Rectal smooth muscle tissue (tissue), 1 donor: ENCODE measurements around the gene IL1R1.

Experiments
- H3K27ac ChIP-seq: one replicate; pipeline ENCODE4 v1.7.0; 2013; ENCODE audit warnings: low read depth, low read length, inconsistent platforms
- H3K27me3 ChIP-seq: one replicate; pipeline ENCODE4 v1.7.0; 2013; ENCODE audit warnings: low read length; ENCODE audit not compliant: control insufficient read depth, insufficient read depth
- H3K36me3 ChIP-seq: one replicate; pipeline ENCODE4 v1.7.0; 2013; ENCODE audit warnings: low read length; ENCODE audit not compliant: control insufficient read depth, insufficient read depth
- H3K4me1 ChIP-seq: one replicate; pipeline ENCODE4 v1.7.0; 2013; ENCODE audit warnings: low read length; ENCODE audit not compliant: control insufficient read depth, insufficient read depth
- H3K4me3 ChIP-seq: one replicate; pipeline ENCODE4 v1.7.0; 2013; ENCODE audit warnings: low read length
- H3K9ac ChIP-seq: one replicate; pipeline ENCODE4 v1.7.0; 2013; ENCODE audit warnings: low read length

The IL1R1 gene

DNA sequence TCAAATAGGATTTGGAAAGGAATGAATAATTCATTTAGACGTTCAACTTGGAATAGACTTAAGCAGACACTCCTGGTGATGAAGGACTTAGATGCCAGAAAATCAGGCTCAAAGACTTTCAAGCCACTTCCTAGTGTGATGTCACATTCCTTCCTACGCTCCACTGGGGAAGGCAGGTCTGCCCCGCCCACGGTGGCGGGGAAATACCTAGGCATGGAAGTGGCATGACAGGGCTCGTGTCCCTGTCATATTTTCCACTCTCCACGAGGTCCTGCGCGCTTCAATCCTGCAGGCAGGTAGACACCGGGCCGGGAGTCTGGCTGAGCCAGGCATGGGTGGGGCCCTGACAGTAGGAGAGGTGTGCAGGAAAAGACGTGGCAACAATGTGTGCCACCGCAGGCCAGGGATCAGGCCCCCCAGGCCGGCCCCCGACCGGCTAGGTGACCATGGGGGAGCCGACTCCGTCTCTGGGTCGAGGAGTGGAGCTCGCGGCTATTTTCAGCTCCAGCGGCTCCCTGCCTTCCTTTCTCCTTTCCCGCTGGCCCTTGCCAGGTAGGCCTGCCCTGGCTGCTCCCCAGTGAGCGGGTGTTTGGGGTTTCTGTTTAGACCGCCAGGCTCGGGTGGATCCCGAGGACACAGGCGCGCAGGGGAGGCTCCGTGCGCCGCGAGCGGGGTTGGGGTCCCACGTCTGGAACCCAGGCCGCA, 44.4 kb downstream of the IL1R1 start, which contains the start of gene IL1RL2:
Gene IL1RL2 (plus strand): TSS at position 233 of the 705 bp plus-strand sequence. CDS start 845 bp downstream, outside the sequence.
- Histone ChIP-seq H3K4me1 (no peaks in the 10 kb centered on the region), H3K9ac (peak within 1 kb of the TSS; percentile 22), H3K4me3 (peak within 1 kb of the TSS; percentile 76), H3K36me3 (no peaks in the 10 kb centered on the region), H3K27ac (no peak within 1 kb of the TSS), H3K27me3 (peaks cover 4% of the 10 kb centered on the region)

DNA sequence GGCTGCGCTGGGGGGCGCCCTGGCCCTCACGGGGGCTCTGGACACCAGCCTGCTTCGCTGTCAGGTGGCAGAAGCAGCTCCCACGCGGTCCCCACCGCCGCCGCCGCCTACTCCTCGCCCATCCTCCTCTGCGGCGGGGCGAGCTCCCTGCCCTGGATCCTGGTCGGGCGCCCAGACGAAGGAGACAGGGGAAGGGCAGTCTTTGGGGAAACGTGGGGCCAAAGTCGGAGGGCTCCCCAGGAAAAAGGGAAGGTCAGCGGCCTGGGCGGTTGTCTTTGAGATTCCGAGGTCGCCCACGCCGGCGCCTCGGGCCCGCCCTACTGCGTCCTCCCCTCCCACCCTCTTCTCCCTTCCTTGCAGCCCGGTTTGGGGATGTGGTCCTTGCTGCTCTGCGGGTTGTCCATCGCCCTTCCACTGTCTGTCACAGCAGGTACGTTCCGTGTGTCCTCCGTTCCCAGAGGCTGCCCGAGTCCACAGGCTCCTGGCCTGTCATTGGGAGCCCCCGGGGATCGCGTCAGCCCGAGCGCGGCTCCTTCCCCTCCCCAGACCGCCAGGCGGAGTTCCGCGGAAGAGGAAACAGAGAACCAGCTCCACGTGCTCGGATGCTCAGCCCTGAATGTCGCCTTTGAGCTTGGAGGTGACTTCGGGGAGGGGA, 45.1 kb downstream of the IL1R1 start:
- H3K36me3 ChIP-seq: no peaks in the 10 kb centered on the region
- peaks cover 4% of the 10 kb centered on the region for H3K27me3 ChIP-seq
- H3K4me3 ChIP-seq: peak overlapping the region; percentile 76
- H3K4me1 ChIP-seq: no peaks in the 10 kb centered on the region
- H3K27ac ChIP-seq: no peak overlapping the region
- H3K9ac ChIP-seq: peak overlapping the region; percentile 22

- no peak overlapping the region for H3K9ac ChIP-seq
- peaks cover 4% of the 10 kb centered on the region for H3K27me3 ChIP-seq
- H3K27ac ChIP-seq: no peak overlapping the region
- no peaks in the 10 kb centered on the region for H3K36me3 ChIP-seq
- H3K4me1 ChIP-seq: no peaks in the 10 kb centered on the region
- no peak overlapping the region for H3K4me3 ChIP-seq
Observed at GRCh38 chr2:102190430-102191107, 48.0 kb downstream of the IL1R1 start.

DNA sequence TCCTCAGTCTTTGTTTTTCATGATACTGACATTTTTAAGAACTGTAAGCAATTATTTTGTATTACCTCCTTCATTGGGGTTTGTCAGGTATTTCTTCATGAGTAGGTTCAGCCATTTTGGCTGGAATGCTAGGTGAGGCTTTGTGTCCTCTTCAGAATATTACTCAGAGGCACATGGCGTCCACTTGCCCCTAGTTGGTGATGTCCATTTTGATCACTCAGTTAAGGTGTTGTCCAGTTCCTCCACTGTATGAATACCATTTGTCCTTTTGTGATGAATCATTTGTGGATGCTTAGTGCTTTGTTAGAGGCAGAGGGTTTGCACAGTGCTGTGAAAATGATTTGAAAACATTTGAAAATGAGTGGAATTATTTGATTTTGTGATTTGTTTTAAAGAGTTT, 49.0 kb downstream of the IL1R1 start:
- Histone ChIP-seq H3K27me3 (peaks cover 4% of the 10 kb centered on the region), H3K27ac (no peak overlapping the region), H3K4me1 (no peaks in the 10 kb centered on the region), H3K4me3 (no peak overlapping the region), H3K36me3 (no peaks in the 10 kb centered on the region), H3K9ac (no peak overlapping the region)

DNA sequence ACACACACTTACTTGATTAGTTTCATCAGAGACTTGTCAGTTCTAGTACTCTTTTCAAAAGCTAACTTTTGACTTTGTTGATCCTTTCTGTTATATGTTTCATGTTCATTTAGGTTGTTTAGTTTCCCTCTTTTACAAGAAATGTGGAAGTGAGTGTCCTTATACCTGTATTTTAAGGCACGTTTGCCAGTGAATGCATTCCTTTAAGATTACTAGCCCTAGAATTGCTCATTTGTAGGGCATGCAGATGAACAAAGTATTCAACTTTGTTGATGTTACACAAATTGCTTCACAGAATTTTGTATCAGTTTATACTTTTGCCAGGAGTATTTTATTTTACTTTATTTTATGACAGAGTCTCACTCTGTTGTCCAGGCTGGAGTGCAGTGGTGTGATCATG, 50.5 kb downstream of the IL1R1 start:
- H3K27ac ChIP-seq: no peak overlapping the region
- no peaks in the 10 kb centered on the region for H3K4me1 ChIP-seq
- H3K36me3 ChIP-seq: no peaks in the 10 kb centered on the region
- H3K9ac ChIP-seq: no peak overlapping the region
- H3K4me3 ChIP-seq: no peak overlapping the region
- no peaks in the 10 kb centered on the region for H3K27me3 ChIP-seq

- Histone ChIP-seq H3K27ac (no peak overlapping the region), H3K4me3 (no peak overlapping the region), H3K9ac (no peak overlapping the region), H3K27me3 (no peaks in the 10 kb centered on the region), H3K4me1 (no peaks in the 10 kb centered on the region), H3K36me3 (no peaks in the 10 kb centered on the region)
Observed at GRCh38 chr2:102194609-102195268, 52.2 kb downstream of the IL1R1 start.

GRCh38 chr2:102197389-102198137, 55.0 kb downstream of the IL1R1 start:
- Histone ChIP-seq H3K9ac (no peak overlapping the region), H3K27ac (no peak overlapping the region), H3K36me3 (no peaks in the 10 kb centered on the region), H3K4me1 (no peaks in the 10 kb centered on the region), H3K4me3 (no peak overlapping the region), H3K27me3 (no peaks in the 10 kb centered on the region)

- Histone ChIP-seq H3K4me1 (no peaks in the 10 kb centered on the region), H3K27me3 (no peaks in the 10 kb centered on the region)
Observed at GRCh38 chr2:102200539-102200938, 58.0 kb downstream of the IL1R1 start.

DNA sequence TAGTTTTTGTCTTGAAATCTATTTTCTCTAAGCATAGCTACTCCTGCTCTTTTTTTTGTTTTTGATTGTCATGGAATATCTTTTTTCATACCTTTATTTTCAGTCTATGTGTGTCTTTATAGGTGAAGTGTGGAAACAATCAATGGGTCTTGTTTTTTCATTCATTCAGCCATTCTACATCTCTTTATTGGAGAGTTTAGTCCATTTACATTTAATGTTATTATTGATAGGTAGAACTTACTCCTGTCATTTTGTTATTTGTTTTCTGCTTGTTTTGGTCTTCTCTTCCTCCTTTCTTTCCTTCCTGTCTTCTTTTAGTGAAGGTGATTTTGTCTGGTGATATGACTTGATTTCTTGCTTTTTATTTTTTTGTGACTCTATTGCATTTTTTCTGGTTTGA, 62.1 kb downstream of the IL1R1 start:
- Histone ChIP-seq H3K27ac (no peak overlapping the region), H3K4me3 (no peak overlapping the region), H3K9ac (no peak overlapping the region), H3K4me1 (no peaks in the 10 kb centered on the region), H3K36me3 (no peaks in the 10 kb centered on the region), H3K27me3 (no peaks in the 10 kb centered on the region)

More at GRCh38 chr2:102200539-102200938, 58.0 kb downstream of the IL1R1 start:
- Histone ChIP-seq H3K27ac (no peak overlapping the region), H3K4me3 (no peak overlapping the region), H3K9ac (no peak overlapping the region), H3K36me3 (no peaks in the 10 kb centered on the region)

DNA sequence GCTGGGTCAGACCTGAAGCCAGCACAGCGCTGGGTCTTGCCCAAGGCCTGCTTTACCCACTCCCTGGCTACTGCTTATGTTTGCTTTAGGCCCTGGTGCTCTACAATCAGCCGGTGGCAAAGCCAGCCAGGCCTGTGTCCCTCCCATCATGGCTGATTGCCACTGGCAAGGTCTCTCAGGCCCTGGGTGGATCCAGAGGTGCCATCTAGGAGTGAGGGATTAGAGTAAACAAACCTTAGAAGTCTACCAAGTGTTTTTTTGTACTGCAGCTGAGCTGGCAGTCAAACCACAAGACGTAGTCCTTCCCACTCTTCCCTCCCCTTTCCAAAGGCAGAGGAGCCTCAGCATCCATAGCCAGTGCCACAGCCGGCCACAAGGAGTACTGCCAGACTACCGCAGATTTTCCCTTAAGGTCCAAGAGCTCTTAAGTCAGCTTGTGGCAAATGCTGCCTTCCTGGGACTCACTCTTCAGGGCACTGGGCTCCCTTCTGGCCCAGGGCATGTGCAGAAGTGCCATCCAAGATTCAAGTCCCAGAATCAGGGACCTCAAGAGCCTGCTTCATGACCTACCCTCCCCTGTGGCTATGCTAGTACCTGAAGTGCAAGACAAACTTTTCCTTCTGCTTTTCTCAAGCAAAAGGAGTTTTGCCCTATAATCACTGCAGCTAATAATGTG, 64.3 kb downstream of the IL1R1 start:
- H3K4me3 ChIP-seq: no peak overlapping the region
- no peaks in the 10 kb centered on the region for H3K36me3 ChIP-seq
- H3K27me3 ChIP-seq: no peaks in the 10 kb centered on the region
- no peaks in the 10 kb centered on the region for H3K4me1 ChIP-seq
- H3K27ac ChIP-seq: no peak overlapping the region
- no peak overlapping the region for H3K9ac ChIP-seq

GRCh38 chr2:102208774-102209173, 66.2 kb downstream of the IL1R1 start:
- H3K27ac ChIP-seq: no peak overlapping the region
- no peaks in the 10 kb centered on the region for H3K4me1 ChIP-seq
- no peaks in the 10 kb centered on the region for H3K36me3 ChIP-seq
- no peak overlapping the region for H3K9ac ChIP-seq
- H3K4me3 ChIP-seq: no peak overlapping the region
- no peaks in the 10 kb centered on the region for H3K27me3 ChIP-seq
